Measurements from ENCODE around the gene KRT81. TPM values are rescaled to one million over a fixed set of nuclear protein-coding genes. Genes with fewer than 3 reads are reported as not detected.
A peak's percentile ranks its signal among the peaks of the same experiment; 100 is the strongest.

KRT81 gene
- total RNA-seq, 1 experiment from 2014 or later: 2.5 TPM

- no TSS peak for BruUV-seq (replicated peaks)
- POLR2A ChIA-PET (ENCODE audit: unreplicated experiment): interaction anchor here (0.6 to 4.0 kb wide), 6 partner anchors 21 to 130 kb away, joined by 5 to 51 read pairs (median 14); no protein-coding TSS in a partner anchor
- intact Hi-C loops (cut with micrococcal nuclease; ENCODE audit: unreplicated experiment): loop anchor here (2.0 kb wide), 2 partner anchors 25 to 33 kb away; no protein-coding TSS in a partner anchor
- no peaks in the 10 kb centered on the region for H3K36me3 ChIP-seq (ENCODE audit: low read depth)
- H3F3A ChIP-seq (ENCODE audit: insufficient read depth, low read depth): peaks cover 45% of the 10 kb centered on the region
- H3K9me2 ChIP-seq (ENCODE audit: insufficient read depth): no peaks in the 10 kb centered on the region
- no peaks in the 10 kb centered on the region for H3K9me3 ChIP-seq (ENCODE audit: insufficient read depth, low read depth)
- H3K27ac ChIP-seq: peak overlapping the region; percentile 100
- no peaks in the 10 kb centered on the region for H4K20me1 ChIP-seq (ENCODE audit: insufficient read depth)
- TF ChIP-seq EZH2 (IDR thresholded peaks at IDR 0.05; ENCODE audit: low read depth) (no peak), CTCF (conservative IDR thresholded peaks at IDR 0.05) (no peak)
- DNase-seq: no peak
- H3K79me2 ChIP-seq (ENCODE audit: low read depth): no peaks in the 10 kb centered on the region
- CTCF ChIA-PET: interaction anchor here (0.7 to 3.7 kb wide), 4 partner anchors 27 to 588 kb away, joined by 3 to 23 read pairs (median 7); no protein-coding TSS in a partner anchor
- no peaks in the 10 kb centered on the region for H3K27me3 ChIP-seq (ENCODE audit: insufficient read depth, low read depth)
- H3K4me3 ChIP-seq: peak overlapping the region; percentile 78; the same call in 1 of the 2 replicates
- no peak overlapping the region for H2AFZ ChIP-seq
- H3K4me2 ChIP-seq: peak overlapping the region; percentile 100
- H3K4me1 ChIP-seq (replicated peaks; ENCODE audit: insufficient read depth): peaks cover 55% of the 10 kb centered on the region
Observed at GRCh38 chr12:52277486-52278245, 13.7 kb downstream of the KRT81 start.

- H3K4me2 ChIP-seq: no peak overlapping the region
- no peaks in the 10 kb centered on the region for H3K27me3 ChIP-seq (ENCODE audit: insufficient read depth, low read depth)
- DNase-seq: no peak
- no peak overlapping the region for H3K4me3 ChIP-seq
- peaks cover 25% of the 10 kb centered on the region for H3F3A ChIP-seq (ENCODE audit: insufficient read depth, low read depth)
- H3K36me3 ChIP-seq (ENCODE audit: low read depth): no peaks in the 10 kb centered on the region
- H3K9me3 ChIP-seq (ENCODE audit: insufficient read depth, low read depth): no peaks in the 10 kb centered on the region
- H3K79me2 ChIP-seq (ENCODE audit: low read depth): no peaks in the 10 kb centered on the region
- ChIA-PET CTCF (no interaction called here), POLR2A (ENCODE audit: unreplicated experiment) (no interaction called here)
- H3K27ac ChIP-seq: no peak overlapping the region
- no peaks in the 10 kb centered on the region for H4K20me1 ChIP-seq (ENCODE audit: insufficient read depth)
- intact Hi-C loops (cut with micrococcal nuclease; ENCODE audit: unreplicated experiment): no loop called here
- no TSS peak for BruUV-seq (replicated peaks)
- TF ChIP-seq EZH2 (IDR thresholded peaks at IDR 0.05; ENCODE audit: low read depth) (no peak), CTCF (conservative IDR thresholded peaks at IDR 0.05) (no peak)
- no peaks in the 10 kb centered on the region for H3K9me2 ChIP-seq (ENCODE audit: insufficient read depth)
- H3K4me1 ChIP-seq (replicated peaks; ENCODE audit: insufficient read depth): peaks cover 37% of the 10 kb centered on the region
- no peak overlapping the region for H2AFZ ChIP-seq
Observed at GRCh38 chr12:52275686-52276085, 15.6 kb downstream of the KRT81 start.

- Histone ChIP-seq H3K27me3 (ENCODE audit: insufficient read depth, low read depth) (no peaks in the 10 kb centered on the region), H3K9me2 (ENCODE audit: insufficient read depth) (no peaks in the 10 kb centered on the region), H3K79me2 (ENCODE audit: low read depth) (no peaks in the 10 kb centered on the region), H3K4me1 (replicated peaks; ENCODE audit: insufficient read depth) (peaks cover 29% of the 10 kb centered on the region), H3K36me3 (ENCODE audit: low read depth) (no peaks in the 10 kb centered on the region), H3F3A (ENCODE audit: insufficient read depth, low read depth) (peaks cover 18% of the 10 kb centered on the region), H3K4me2 (no peak within 1 kb of the TSS), H4K20me1 (ENCODE audit: insufficient read depth) (no peaks in the 10 kb centered on the region), H3K4me3 (no peak within 1 kb of the TSS), H3K27ac (no peak within 1 kb of the TSS), H3K9me3 (ENCODE audit: insufficient read depth, low read depth) (no peaks in the 10 kb centered on the region), H2AFZ (no peak within 1 kb of the TSS)
- intact Hi-C loops (cut with micrococcal nuclease; ENCODE audit: unreplicated experiment): no loop called here
- ChIA-PET CTCF (no interaction called here), POLR2A (ENCODE audit: unreplicated experiment) (no interaction called here)
- TF ChIP-seq EZH2 (IDR thresholded peaks at IDR 0.05; ENCODE audit: low read depth) (no peak), CTCF (conservative IDR thresholded peaks at IDR 0.05) (no peak)
- no peak for DNase-seq
- BruUV-seq (replicated peaks): no TSS peak
Observed at GRCh38 chr12:52274521-52275120, 16.7 kb downstream of the KRT81 start, which contains the start of gene KRT86. KRT86 (plus strand) TSS chr12:52274645; CDS start chr12:52301917, 27,272 bp downstream.

Measured in PC-9 (cell line).